C4-2B (cell line): Measurements from ENCODE around the gene CTDSP1.
A peak's percentile ranks its signal among the peaks of the same experiment; 100 is the strongest.

Experiments used
- H3K27ac ChIP-seq: fragments of 450-650 bp; 2 replicates; pipeline ENCODE4 v1.5.1; 2017
- ZFX ChIP-seq: fragments of 450-650 bp; IDR thresholded peaks from 2 replicates; pipeline ENCODE4 v1.6.1; 2017
- TF ChIP-seq, protein P1 (sequence below): fragments of 450-650 bp; conservative IDR thresholded peaks from 2 replicates; pipeline ENCODE4 v1.5.1; 2017; ENCODE audit warnings: mild to moderate bottlenecking

CTDSP1 gene

DNA sequence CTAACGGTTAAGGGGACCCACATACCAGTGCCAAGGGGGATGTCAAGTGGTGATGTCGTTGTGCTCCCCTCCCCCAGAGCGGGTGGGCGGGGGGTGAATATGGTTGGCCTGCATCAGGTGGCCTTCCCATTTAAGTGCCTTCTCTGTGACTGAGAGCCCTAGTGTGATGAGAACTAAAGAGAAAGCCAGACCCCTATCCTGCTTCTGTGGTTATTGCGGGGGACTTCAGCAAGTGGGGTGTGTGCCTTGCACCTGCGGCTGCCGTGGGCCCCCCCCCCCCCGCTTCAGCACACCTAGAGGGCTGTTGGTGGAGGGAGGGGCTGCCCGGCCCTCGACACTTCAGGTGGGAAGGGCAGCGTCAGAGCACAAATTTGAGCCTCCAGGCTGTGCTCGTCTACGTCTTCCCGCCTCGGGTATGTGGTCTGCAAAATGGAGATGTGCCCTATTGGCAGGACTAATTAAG, 6.1 kb downstream of the CTDSP1 start:
- peak overlapping the region; percentile 72 for H3K27ac ChIP-seq
- no peak for TF ChIP-seq ZFX
- TF ChIP-seq, protein P1, sequence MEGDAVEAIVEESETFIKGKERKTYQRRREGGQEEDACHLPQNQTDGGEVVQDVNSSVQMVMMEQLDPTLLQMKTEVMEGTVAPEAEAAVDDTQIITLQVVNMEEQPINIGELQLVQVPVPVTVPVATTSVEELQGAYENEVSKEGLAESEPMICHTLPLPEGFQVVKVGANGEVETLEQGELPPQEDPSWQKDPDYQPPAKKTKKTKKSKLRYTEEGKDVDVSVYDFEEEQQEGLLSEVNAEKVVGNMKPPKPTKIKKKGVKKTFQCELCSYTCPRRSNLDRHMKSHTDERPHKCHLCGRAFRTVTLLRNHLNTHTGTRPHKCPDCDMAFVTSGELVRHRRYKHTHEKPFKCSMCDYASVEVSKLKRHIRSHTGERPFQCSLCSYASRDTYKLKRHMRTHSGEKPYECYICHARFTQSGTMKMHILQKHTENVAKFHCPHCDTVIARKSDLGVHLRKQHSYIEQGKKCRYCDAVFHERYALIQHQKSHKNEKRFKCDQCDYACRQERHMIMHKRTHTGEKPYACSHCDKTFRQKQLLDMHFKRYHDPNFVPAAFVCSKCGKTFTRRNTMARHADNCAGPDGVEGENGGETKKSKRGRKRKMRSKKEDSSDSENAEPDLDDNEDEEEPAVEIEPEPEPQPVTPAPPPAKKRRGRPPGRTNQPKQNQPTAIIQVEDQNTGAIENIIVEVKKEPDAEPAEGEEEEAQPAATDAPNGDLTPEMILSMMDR = no peak

DNA sequence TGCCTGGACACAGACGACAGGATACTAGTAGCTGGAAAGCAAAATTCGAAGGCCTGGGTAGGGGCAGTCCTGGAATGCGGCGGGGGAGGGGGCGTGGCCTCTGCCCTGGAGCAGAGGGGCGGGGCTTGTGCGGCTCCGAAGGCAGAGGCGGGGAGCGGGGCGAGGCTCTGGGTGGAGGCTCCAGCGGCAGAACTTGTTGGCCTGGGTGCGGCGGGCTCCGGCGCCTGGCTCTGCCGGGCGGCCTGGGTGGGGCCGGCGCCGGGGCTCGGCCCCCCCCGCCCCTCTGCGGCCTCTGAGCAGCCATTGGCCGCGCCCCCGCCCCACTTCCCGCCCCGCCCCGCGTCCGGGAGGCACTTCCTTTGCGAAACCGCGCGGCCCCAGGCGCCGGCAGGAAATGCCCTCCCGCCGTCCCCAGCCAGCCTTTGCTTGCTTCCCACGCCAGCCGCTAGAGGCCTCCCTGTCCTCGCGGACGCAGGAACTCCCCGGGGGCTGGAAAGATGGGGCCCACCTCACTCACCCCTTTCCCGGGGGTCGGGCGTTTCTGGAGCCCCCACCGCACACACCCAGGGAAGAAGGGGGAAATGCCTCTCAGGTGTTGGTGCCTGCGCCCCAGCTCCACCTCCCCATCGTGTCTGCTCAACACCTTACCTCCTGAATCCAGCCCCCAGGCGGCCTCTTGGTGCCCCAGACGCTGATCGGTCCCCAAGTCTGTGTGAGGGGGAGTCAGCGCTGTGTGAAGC, 6.7 kb downstream of the CTDSP1 start:
- H3K27ac ChIP-seq = peak overlapping the region; percentile 72
- TF ChIP-seq, protein P1 = peak; percentile 89
- TF ChIP-seq ZFX = no peak

DNA sequence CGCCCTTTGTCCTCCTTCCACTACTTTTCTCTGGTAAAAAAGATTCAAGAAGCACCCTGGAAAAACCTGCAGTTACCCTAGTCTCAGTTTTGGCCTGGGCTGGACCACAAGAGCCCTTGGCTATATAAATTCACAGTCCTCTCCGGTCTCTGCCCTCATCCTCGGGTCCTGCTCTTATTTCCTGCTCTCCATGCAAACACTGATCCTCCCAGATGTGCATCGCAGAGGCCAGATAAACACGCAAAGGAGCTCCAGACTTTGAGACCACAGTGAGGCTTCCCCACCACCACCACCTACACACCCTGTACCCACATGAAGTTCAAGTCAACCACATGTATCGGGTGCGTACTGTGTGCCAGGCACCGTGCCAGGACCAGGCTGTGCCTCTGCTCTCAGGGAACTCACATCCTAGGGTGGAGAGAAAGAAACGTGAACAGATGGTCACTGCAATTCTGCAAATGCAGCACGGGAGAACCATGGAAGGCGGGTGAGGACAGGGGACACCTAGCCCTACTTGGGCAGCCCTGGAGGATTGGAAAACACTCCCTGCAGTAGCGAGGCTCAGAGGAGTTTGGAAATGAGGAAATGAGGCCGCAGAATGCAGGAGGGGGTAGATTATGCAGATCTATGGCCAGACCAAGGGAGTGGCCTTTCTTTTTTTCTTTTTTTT, 7.4 kb downstream of the CTDSP1 start:
- H3K27ac ChIP-seq = peak overlapping the region; percentile 72
- TF ChIP-seq, protein P1 = no peak; the same call in 1 of the 2 replicates

DNA sequence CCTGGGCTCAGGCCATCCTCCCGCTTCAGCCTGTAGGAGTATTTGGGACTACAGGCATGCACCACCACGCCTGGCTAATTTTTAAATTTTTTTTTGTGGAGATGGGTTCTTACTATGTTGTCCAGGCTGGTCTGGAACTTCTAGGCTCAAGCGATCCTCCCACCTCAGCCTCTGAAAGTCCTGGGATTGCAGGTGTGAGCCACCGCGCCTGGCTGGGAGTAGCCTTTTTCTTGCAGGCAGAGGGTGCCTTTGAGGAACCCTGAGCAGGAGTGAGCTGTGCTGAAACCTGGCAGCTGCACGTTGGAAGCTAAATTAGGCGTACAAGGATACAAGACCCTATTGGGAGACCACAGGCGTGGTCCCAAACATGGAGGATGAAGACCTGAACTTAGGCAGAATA, 8.0 kb downstream of the CTDSP1 start:
- peak overlapping the region; percentile 72 for H3K27ac ChIP-seq
- TF ChIP-seq, protein P1 = no peak
- no peak for TF ChIP-seq ZFX

DNA sequence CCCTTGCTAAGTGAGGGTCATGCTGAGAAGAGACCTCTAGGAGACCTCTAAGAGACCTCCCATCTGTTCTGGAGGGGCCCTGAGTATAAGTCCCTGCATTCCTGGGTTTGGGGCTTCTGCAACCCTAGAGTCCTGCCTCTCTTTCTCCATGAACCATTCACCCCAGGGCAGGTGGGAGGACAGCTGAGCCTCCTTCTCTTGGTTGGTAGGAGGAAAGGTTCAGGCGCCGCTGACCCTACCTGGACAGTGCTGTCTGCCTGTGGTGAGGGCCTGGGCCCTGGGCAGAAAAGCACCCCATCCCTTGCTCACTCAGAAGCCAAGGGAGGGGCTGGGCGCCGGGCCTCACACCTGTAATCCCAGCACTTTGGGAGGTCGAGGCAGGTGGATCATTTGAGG, 18.7 kb downstream of the CTDSP1 start:
- H3K27ac ChIP-seq = no peak overlapping the region
- no peak for TF ChIP-seq ZFX
- TF ChIP-seq, protein P1 = no peak

DNA sequence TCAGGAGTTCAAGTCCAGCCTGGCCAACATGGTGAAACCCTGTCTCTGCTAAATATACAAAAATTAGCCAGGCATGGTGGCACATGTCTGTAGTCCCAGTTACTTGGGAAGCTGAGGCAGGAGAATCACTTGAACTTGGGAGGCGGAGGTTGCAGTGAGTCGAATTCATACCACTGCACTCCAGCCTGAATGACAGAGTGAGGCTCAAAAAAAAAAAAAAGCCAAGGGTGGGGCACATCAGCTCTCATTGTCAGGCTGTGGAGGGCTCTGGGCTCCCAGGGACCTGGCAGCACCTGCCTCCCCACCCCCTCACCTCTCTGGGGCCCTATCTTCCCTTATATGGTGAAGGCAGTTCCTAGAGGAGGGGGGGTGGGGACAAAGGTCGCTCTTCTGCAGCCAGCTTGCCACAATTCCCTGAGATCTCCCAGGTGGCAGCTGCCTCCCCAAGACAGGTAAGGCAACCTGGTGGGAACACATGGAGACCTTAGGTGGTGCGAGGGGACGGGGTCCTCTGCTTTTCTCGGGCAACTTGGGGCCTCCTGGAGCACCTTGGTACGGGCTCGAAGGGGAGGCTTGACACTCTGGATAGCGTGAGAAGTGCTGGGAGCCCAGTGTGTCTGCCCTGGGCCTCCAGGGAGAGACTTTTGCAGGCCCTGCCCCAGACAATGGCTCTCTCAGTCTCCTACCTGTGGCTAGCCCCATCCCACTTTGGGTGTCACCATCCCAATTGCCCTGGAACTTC, 19.2 kb downstream of the CTDSP1 start, which contains the start of gene VIL1:
VIL1 (plus strand) TSS at position 407 of the 742 bp plus-strand sequence. CDS start 4,656 bp downstream, outside the sequence.
- TF ChIP-seq ZFX = no peak
- TF ChIP-seq, protein P1 = no peak
- H3K27ac ChIP-seq = no peak within 1 kb of the TSS
